ENCODE measurements around the gene CD58. TPM values are rescaled to one million over a fixed set of nuclear protein-coding genes. Genes with fewer than 3 reads are reported as not detected.
A peak's percentile ranks its signal among the peaks of the same experiment; 100 is the strongest.

The CD58 gene
- total and polyA plus RNA-seq, 9 of the 15 experiments (the other 6 are each of a cell fraction or from before 2014, with no cell fraction given), result 18.1 to 113 (median 37.4) TPM

DNA sequence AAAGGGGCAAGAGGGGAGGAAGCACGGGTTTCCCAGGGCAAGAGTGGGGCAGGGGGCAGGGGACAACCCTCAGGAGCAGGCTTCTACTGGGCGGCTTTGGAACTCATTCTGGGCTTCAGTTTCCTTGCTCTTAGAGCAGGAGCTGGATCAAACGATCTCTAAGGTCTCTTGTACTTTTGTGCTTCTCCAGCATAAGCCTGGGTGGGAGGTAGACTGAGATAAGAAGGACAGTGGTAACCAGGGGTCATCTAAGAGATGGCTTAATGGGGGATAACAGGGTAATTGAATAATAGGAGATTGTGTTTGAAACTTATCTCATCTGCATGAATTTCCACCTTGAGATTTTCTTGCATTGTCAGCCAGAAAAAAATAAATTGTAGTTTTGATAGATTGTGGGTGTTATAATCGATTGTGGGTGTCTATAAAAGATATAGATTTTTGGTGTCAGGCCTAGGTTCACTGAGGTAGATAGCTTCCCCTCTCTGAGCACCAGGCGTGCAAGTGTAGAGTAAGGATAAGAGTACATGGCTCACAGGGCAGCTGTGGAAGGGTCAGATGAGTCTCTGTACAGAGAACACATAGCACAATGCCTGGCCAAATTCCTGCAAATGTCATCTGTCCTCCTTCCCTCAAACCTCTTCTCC, 68.0 kb downstream of the CD58 start:
- no peaks in the 10 kb centered on the region for H3K9me1 ChIP-seq (ENCODE audit: control insufficient read depth, insufficient read depth, low read length)
- POLR2A ChIA-PET, result interaction anchor here (0.6 to 2.4 kb wide), 6 partner anchors 9 to 363 kb away, joined by 3 to 10 read pairs (median 4); no protein-coding TSS in a partner anchor
- H3K4me1 ChIP-seq (replicated peaks in 1 of 2; ENCODE audit: control insufficient read depth in 2 of 2, insufficient read depth in 2 of 2, low read length in 2 of 2), result peaks cover 43 to 71% of the 10 kb centered on the region in 2 experiments
- ATAC-seq, result peak; percentile 24
- peak overlapping the region; percentile 99 for H3K27ac ChIP-seq (ENCODE audit: extremely low read depth, low read depth, low read length)
- peak overlapping the region; percentile 49 to 92; a peak in 3 of 4 replicates for H3K9ac ChIP-seq (ENCODE audit: insufficient read depth in 1 of 2, low read depth in 2 of 2, low read length in 2 of 2)
- intact Hi-C loops (cut with micrococcal nuclease), result loop anchor here (10.0 kb wide), 1 partner anchor 552 kb away; no protein-coding TSS in a partner anchor
- no peak overlapping the region for H3K4me3 ChIP-seq
- BruUV-seq (replicated peaks), result no TSS peak
- no peaks in the 10 kb centered on the region for H3K79me2 ChIP-seq (ENCODE audit: control insufficient read depth, insufficient read depth, low read length)
- no peaks in the 10 kb centered on the region for H3K27me3 ChIP-seq (ENCODE audit: control insufficient read depth in 2 of 2, insufficient read depth in 2 of 2, low read length in 2 of 2)
- peak overlapping the region; percentile 86 for H3K4me2 ChIP-seq (ENCODE audit: insufficient read depth, low read length)
- CTCF ChIA-PET (ENCODE audit: low intra/inter-chr PET ratio), result interaction anchor here (0.9 kb wide), 1 partner anchor 350 kb away, joined by 3 read pairs; no protein-coding TSS in a partner anchor
- no peaks in the 10 kb centered on the region for H4K20me1 ChIP-seq (replicated peaks; ENCODE audit: control insufficient read depth, insufficient read depth, low read length)
- 17% methylated on average over 5 of the region's 5 CpGs for WGBS (ENCODE audit: insufficient coverage, low coverage, missing lambda C conversion rate)
- in situ Hi-C loops (cut with MboI), result loop anchor here (10.0 kb wide), 1 partner anchor 698 kb away; no protein-coding TSS in a partner anchor
- H2AFZ ChIP-seq (ENCODE audit: low read depth, low read length), result peak overlapping the region; percentile 91; the same call in 1 of the 2 replicates
- no peaks in the 10 kb centered on the region for H3K36me3 ChIP-seq (ENCODE audit: control insufficient read depth, insufficient read depth, low read length)
- FAIRE-seq, result peak; percentile 29
- DNase-seq (ENCODE audit: extremely low read depth in 1 of 4, low spot score in 3 of 4), result peak; percentile 41 to 79 (median 50)
- H3K9me3 ChIP-seq (replicated peaks; ENCODE audit: control insufficient read depth, insufficient read depth, low read depth, low read length), result no peaks in the 10 kb centered on the region; the same call in 1 of the 2 replicates
- 0 out of 2 replicates have a peak, but pooled peaks have one; percentile 15 for TF ChIP-seq MAFF (IDR thresholded peaks at IDR 0.05; ENCODE audit: low read length)
- TF ChIP-seq GATAD2B (IDR thresholded peaks at IDR 0.05; ENCODE audit: borderline replicate concordance), result 0 out of 2 replicates have a peak, but pooled peaks have one; percentile 13
- TF ChIP-seq, protein P1, sequence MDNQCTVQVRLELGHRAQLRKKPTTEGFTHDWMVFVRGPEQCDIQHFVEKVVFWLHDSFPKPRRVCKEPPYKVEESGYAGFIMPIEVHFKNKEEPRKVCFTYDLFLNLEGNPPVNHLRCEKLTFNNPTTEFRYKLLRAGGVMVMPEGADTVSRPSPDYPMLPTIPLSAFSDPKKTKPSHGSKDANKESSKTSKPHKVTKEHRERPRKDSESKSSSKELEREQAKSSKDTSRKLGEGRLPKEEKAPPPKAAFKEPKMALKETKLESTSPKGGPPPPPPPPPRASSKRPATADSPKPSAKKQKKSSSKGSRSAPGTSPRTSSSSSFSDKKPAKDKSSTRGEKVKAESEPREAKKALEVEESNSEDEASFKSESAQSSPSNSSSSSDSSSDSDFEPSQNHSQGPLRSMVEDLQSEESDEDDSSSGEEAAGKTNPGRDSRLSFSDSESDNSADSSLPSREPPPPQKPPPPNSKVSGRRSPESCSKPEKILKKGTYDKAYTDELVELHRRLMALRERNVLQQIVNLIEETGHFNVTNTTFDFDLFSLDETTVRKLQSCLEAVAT (IDR thresholded peaks at IDR 0.05), result 0 out of 4 replicates have a peak, but pooled peaks of 1 of the 2 experiments have one; percentile 22
- TF ChIP-seq, protein P2, sequence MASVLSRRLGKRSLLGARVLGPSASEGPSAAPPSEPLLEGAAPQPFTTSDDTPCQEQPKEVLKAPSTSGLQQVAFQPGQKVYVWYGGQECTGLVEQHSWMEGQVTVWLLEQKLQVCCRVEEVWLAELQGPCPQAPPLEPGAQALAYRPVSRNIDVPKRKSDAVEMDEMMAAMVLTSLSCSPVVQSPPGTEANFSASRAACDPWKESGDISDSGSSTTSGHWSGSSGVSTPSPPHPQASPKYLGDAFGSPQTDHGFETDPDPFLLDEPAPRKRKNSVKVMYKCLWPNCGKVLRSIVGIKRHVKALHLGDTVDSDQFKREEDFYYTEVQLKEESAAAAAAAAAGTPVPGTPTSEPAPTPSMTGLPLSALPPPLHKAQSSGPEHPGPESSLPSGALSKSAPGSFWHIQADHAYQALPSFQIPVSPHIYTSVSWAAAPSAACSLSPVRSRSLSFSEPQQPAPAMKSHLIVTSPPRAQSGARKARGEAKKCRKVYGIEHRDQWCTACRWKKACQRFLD (CRISPR knock-in tag; IDR thresholded peaks at IDR 0.05), result 0 out of 2 replicates have a peak, but pooled peaks have one; percentile 27
- peak; percentile 62 for TF ChIP-seq DPF2 (IDR thresholded peaks at IDR 0.05)
- 0 out of 2 replicates have a peak, but pooled peaks have one; percentile 5 for TF ChIP-seq CREM (IDR thresholded peaks at IDR 0.05; ENCODE audit: low read depth)
- peak; percentile 87 for TF ChIP-seq CBFA2T3 (IDR thresholded peaks at IDR 0.05)
- TF ChIP-seq MEF2A (IDR thresholded peaks at IDR 0.05; ENCODE audit: control insufficient read depth, low read depth, low read length), result no peak
- peak; percentile 23; the same call in 1 of the 2 replicates for TF ChIP-seq EGR1 (conservative IDR thresholded peaks at IDR 0.05)
- TF ChIP-seq TRIM24 (IDR thresholded peaks at IDR 0.05), result 0 out of 4 replicates have a peak, but pooled peaks of 1 of the 2 experiments have one; percentile 11
- peak; percentile 26; the same call in 1 of the 2 replicates for TF ChIP-seq NFIC (IDR thresholded peaks at IDR 0.05)
- TF ChIP-seq, protein P3, sequence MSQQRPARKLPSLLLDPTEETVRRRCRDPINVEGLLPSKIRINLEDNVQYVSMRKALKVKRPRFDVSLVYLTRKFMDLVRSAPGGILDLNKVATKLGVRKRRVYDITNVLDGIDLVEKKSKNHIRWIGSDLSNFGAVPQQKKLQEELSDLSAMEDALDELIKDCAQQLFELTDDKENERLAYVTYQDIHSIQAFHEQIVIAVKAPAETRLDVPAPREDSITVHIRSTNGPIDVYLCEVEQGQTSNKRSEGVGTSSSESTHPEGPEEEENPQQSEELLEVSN (IDR thresholded peaks at IDR 0.05; ENCODE audit: borderline replicate concordance in 1 of 2, extremely low read depth in 1 of 2, insufficient read depth in 1 of 2, insufficient read length in 1 of 2, low read depth in 1 of 2, low read length in 1 of 2, poor library complexity in 1 of 2, severe bottlenecking in 1 of 2), result no peak
- TF ChIP-seq, protein P4, sequence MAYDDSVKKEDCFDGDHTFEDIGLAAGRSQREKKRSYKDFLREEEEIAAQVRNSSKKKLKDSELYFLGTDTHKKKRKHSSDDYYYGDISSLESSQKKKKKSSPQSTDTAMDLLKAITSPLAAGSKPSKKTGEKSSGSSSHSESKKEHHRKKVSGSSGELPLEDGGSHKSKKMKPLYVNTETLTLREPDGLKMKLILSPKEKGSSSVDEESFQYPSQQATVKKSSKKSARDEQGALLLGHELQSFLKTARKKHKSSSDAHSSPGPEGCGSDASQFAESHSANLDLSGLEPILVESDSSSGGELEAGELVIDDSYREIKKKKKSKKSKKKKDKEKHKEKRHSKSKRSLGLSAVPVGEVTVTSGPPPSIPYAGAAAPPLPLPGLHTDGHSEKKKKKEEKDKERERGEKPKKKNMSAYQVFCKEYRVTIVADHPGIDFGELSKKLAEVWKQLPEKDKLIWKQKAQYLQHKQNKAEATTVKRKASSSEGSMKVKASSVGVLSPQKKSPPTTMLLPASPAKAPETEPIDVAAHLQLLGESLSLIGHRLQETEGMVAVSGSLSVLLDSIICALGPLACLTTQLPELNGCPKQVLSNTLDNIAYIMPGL (CRISPR knock-in tag; IDR thresholded peaks at IDR 0.05), result no peak
- TF ChIP-seq DNMT1 (IDR thresholded peaks at IDR 0.05), result 0 out of 2 replicates have a peak, but pooled peaks have one; percentile 13
- peak; percentile 63 for TF ChIP-seq ARID1B (IDR thresholded peaks at IDR 0.05)
